IMR-90 (cell line): Measurements from ENCODE around the gene ZNF44. TPM values are rescaled to one million over a fixed set of nuclear protein-coding genes. Genes with fewer than 3 reads are reported as not detected.

ENCODE experiments used
- ATAC-seq: fragments of 200-7000 bp; cut with Tn5 transposase; 2 replicates; pipeline ENCODE4 v1.9.1; 2020; ENCODE audit warnings: low read depth, mild to moderate bottlenecking, moderate library complexity
- BruUV-seq: library from RNA; stranded (reverse); fragments of 400-500 nt; replicated peaks from 2 replicates; lab custom pipeline; 2021; lab: Mats Ljungman, UMichigan
- CTCF ChIA-PET: fragments of 300-600 bp; formaldehyde crosslinking; extraction: SDS; loops from one replicate; lab custom pipeline; 2021; ENCODE audit warnings: antibody characterized with exemption; lab: Yijun Ruan, JAX
- POLR2A ChIA-PET: fragments of 300-600 bp; sonication (Branson Sonifier 250); formaldehyde crosslinking; loops from one replicate; lab custom pipeline; 2022; ENCODE audit warnings: antibody characterized with exemption; ENCODE audit not compliant: unreplicated experiment; lab: Charles Lee
- DNase-seq: peaks from one replicate; pipeline ENCODE4 v3.0.0; 2013
- H2AFZ ChIP-seq: replicated peaks from 2 replicates; pipeline ENCODE3; 2013; ENCODE audit warnings: low read length, mild to moderate bottlenecking; ENCODE audit not compliant: poor library complexity
- H2AK5ac ChIP-seq: 2 replicates; pipeline ENCODE4 v1.6.1; 2013; ENCODE audit warnings: low read depth, low read length, inconsistent platforms
- H2AK9ac ChIP-seq: replicated peaks from 2 replicates; pipeline ENCODE3; 2013; ENCODE audit warnings: mild to moderate bottlenecking, low read depth, low read length, moderate library complexity; ENCODE audit not compliant: poor library complexity
- H2BK120ac ChIP-seq: 2 replicates; pipeline ENCODE4 v1.6.1; 2013; ENCODE audit warnings: low read depth, low read length, inconsistent platforms
- H2BK15ac ChIP-seq: 3 replicates; pipeline ENCODE4 v1.6.1; 2013; ENCODE audit warnings: low read depth, low read length, inconsistent platforms
- H2BK20ac ChIP-seq: 2 replicates; pipeline ENCODE4 v1.6.1; 2013; ENCODE audit warnings: low read depth, mild to moderate bottlenecking, inconsistent platforms, low read length, moderate library complexity
- H2BK5ac ChIP-seq: 2 replicates; pipeline ENCODE4 v1.6.1; 2013; ENCODE audit warnings: mild to moderate bottlenecking, low read depth, low read length, inconsistent platforms; ENCODE audit not compliant: poor library complexity, severe bottlenecking
- H3K14ac ChIP-seq: replicated peaks from 2 replicates; pipeline ENCODE4 v1.6.1; 2013; ENCODE audit warnings: low read depth, low read length, inconsistent platforms
- H3K18ac ChIP-seq: 2 replicates; pipeline ENCODE4 v1.6.1; 2013; ENCODE audit warnings: low read depth, low read length, control low read depth
- H3K23ac ChIP-seq: 2 replicates; pipeline ENCODE4 v1.6.1; 2013; ENCODE audit warnings: low read depth, low read length, inconsistent platforms
- H3K27ac ChIP-seq: 2 replicates; pipeline ENCODE4 v1.5.1; 2013; ENCODE audit warnings: mild to moderate bottlenecking, control low read depth, low read length; ENCODE audit not compliant: insufficient read depth
- H3K27me3 ChIP-seq: 2 replicates; pipeline ENCODE4 v1.6.1; 2013; ENCODE audit warnings: low read length; ENCODE audit not compliant: control insufficient read depth, insufficient read depth
- H3K36me3 ChIP-seq: 2 replicates; pipeline ENCODE4 v1.6.1; 2013; ENCODE audit warnings: low read length, mixed read lengths; ENCODE audit not compliant: control insufficient read depth, insufficient read depth
- H3K4ac ChIP-seq: 2 replicates; pipeline ENCODE4 v1.6.1; 2013; ENCODE audit warnings: low read depth, low read length, inconsistent platforms
- H3K4me1 ChIP-seq: 2 replicates; pipeline ENCODE4 v1.6.1; 2013; ENCODE audit warnings: low read length, mixed read lengths; ENCODE audit not compliant: control insufficient read depth, insufficient read depth
- H3K4me2 ChIP-seq: 2 replicates; pipeline ENCODE4 v1.6.1; 2013; ENCODE audit warnings: low read depth, mild to moderate bottlenecking, control low read depth, low read length, moderate library complexity
- H3K4me3 ChIP-seq: 2 replicates; pipeline ENCODE4 v1.5.1; 2013; ENCODE audit warnings: low read depth, mild to moderate bottlenecking, control low read depth, low read length, moderate library complexity; ENCODE audit not compliant: insufficient read depth
- H3K56ac ChIP-seq: 2 replicates; pipeline ENCODE4 v1.6.1; 2013; ENCODE audit warnings: low read length, inconsistent platforms; ENCODE audit not compliant: insufficient read depth; ENCODE audit errors: extremely low read depth
- H3K79me1 ChIP-seq, 2 experiments: 2 replicates each; pipeline ENCODE4 v1.6.1; 2013; ENCODE audit warnings: low read length in 2 of 2, inconsistent platforms in 1 of 2, low read depth in 1 of 2
- H3K9ac ChIP-seq: 2 replicates; pipeline ENCODE4 v1.6.1; 2013; ENCODE audit warnings: low read depth, low read length, control low read depth
- H3K9me1 ChIP-seq: 2 replicates; pipeline ENCODE4 v1.6.1; 2013; ENCODE audit warnings: low read length, inconsistent platforms; ENCODE audit not compliant: insufficient read depth
- H3K9me3 ChIP-seq: 2 replicates; pipeline ENCODE4 v1.6.1; 2013; ENCODE audit warnings: low read length; ENCODE audit not compliant: control insufficient read depth, insufficient read depth
- H4K20me1 ChIP-seq: 2 replicates; pipeline ENCODE4 v1.6.1; 2013; ENCODE audit warnings: low read length, inconsistent platforms; ENCODE audit not compliant: insufficient read depth
- H4K5ac ChIP-seq: 2 replicates; pipeline ENCODE4 v1.6.1; 2013; ENCODE audit warnings: mild to moderate bottlenecking, low read depth, low read length, control low read depth
- H4K8ac ChIP-seq, 2 experiments: 2 replicates each; pipeline ENCODE4 v1.6.1; 2013; ENCODE audit warnings: low read depth in 2 of 2, low read length in 2 of 2, control low read depth in 1 of 2, inconsistent platforms in 1 of 2
- H4K91ac ChIP-seq: 2 replicates; pipeline ENCODE4 v1.6.1; 2013; ENCODE audit warnings: low read depth, low read length, inconsistent platforms; ENCODE audit not compliant: insufficient read depth
- BHLHE40 ChIP-seq: fragments of 150-350 bp; IDR thresholded peaks from 2 replicates; pipeline ENCODE4 v1.6.1; 2016; ENCODE audit warnings: mild to moderate bottlenecking, low read depth, low read length
- CEBPB ChIP-seq: IDR thresholded peaks from 2 replicates; pipeline ENCODE4 v1.6.1; 2012; ENCODE audit warnings: low read depth, low read length, improper control_type of control experiment
- FOS ChIP-seq: fragments of 150-350 bp; IDR thresholded peaks from 2 replicates; pipeline ENCODE4 v1.6.1; 2016; ENCODE audit warnings: low read depth, low read length
- MAFK ChIP-seq: IDR thresholded peaks from 2 replicates; pipeline ENCODE4 v1.6.1; 2012; ENCODE audit warnings: low read depth, low read length, improper control_type of control experiment
- MXI1 ChIP-seq: IDR thresholded peaks from 2 replicates; pipeline ENCODE4 v1.6.1; 2012; ENCODE audit warnings: low read depth, mild to moderate bottlenecking, low read length, moderate library complexity, borderline replicate concordance
- NFE2L2 ChIP-seq: fragments of 150-350 bp; IDR thresholded peaks from 2 replicates; pipeline ENCODE4 v1.6.1; 2016; ENCODE audit warnings: low read depth, mild to moderate bottlenecking, low read length
- POLR2A ChIP-seq: IDR thresholded peaks from 2 replicates; pipeline ENCODE4 v1.6.1; 2012; ENCODE audit warnings: mild to moderate bottlenecking, low read depth, low read length
- RAD21 ChIP-seq: IDR thresholded peaks from 2 replicates; pipeline ENCODE4 v1.6.1; 2012; ENCODE audit warnings: low read length, improper control_type of control experiment
- RCOR1 ChIP-seq: IDR thresholded peaks from 2 replicates; pipeline ENCODE4 v1.6.1; 2012; ENCODE audit warnings: mild to moderate bottlenecking, low read length, improper control_type of control experiment; ENCODE audit not compliant: insufficient replicate concordance
- RFX5 ChIP-seq: IDR thresholded peaks from 2 replicates; pipeline ENCODE4 v1.8.0; 2012; ENCODE audit warnings: low read depth, mild to moderate bottlenecking, low read length, moderate library complexity
- SMC3 ChIP-seq: fragments of 150-350 bp; IDR thresholded peaks from 2 replicates; pipeline ENCODE4 v1.6.1; 2016; ENCODE audit warnings: low read depth, mild to moderate bottlenecking, antibody characterized with exemption, low read length, moderate library complexity
- WGBS, 2 experiments: methylation state at CpG; one replicate each; pipeline versions ENCODE4 v1.1.5 to v1.1.7; 2013; ENCODE audit warnings: missing lambda C conversion rate in 2 of 2; ENCODE audit not compliant: insufficient read length in 1 of 2; ENCODE audit errors: extremely low coverage in 2 of 2; 5-methylcytosine and 5-hydroxymethylcytosine counted together
- dilution Hi-C: fragments of 300-500 bp; cut with HindIII; formaldehyde crosslinking; loops from one replicate; pipeline ENCODE4 v1.14.3; 2018; ENCODE audit warnings: low sequenced_read_pairs; ENCODE audit not compliant: unreplicated experiment
- in situ Hi-C: fragments of 300-500 bp; cut with MboI; formaldehyde crosslinking; loops from 3 replicates; pipeline ENCODE4 v1.14.3; 2019; ENCODE audit warnings: low sequenced_read_pairs, inconsistent platforms, mixed read lengths
- intact Hi-C: fragments of 100-400 bp; cut with micrococcal nuclease; formaldehyde crosslinking; loops from 2 replicates; pipeline ENCODE4 v1.10.0; 2022
- polyA plus RNA-seq, 3 experiments: library from polyadenylated mRNA; depleted of rRNA; stranded (reverse); fragments of >200 nt; gene quantifications; 2 replicates each; pipeline ENCODE4 v1.2.3, GENCODE V29; 2012; ENCODE audit warnings: low replicate concordance in 1 of 3
- total RNA-seq: library from RNA; depleted of rRNA; stranded (reverse); fragments of >200 nt; gene quantifications from 2 replicates; pipeline ENCODE4 v1.2.3, GENCODE V29; 2012
- TF ChIP-seq, protein P1 (sequence below): fragments of 150-350 bp; IDR thresholded peaks from 2 replicates; pipeline ENCODE4 v1.6.1; 2016; ENCODE audit warnings: low read depth, mild to moderate bottlenecking, low read length, moderate library complexity, borderline replicate concordance
- TF ChIP-seq, protein P2 (sequence below): conservative IDR thresholded peaks from 2 replicates; pipeline ENCODE4 v1.5.1; 2012; ENCODE audit warnings: mild to moderate bottlenecking, low read depth, low read length, improper control_type of control experiment
- TF ChIP-seq, protein P3 (sequence below): fragments of 150-350 bp; IDR thresholded peaks from 2 replicates; pipeline ENCODE4 v1.6.1; 2017; ENCODE audit warnings: mild to moderate bottlenecking, antibody characterized with exemption, low read length, low read depth

The ZNF44 gene
- total and polyA plus RNA-seq, 2 of the 4 experiments (the other 2 are of a cell fraction): 3.5 to 6.6 TPM

DNA sequence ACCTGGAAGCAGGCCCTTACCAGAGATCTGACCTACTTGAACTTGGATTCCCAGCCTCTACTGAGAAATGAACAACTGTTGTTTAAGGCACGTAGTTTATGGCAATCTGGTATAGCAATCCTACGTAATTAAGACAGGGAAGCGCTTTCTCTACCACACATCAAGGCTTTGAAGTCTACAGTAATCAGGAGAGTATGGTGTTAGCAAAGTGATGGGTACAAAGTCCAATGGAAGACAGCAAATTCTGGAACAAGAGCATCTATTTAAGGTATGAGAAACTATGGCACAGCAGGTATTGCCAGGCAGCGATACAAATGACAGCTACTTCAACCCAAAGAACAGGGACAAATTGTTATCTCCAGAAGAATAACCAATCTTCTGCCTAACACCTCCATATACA is 35.7 kb upstream of the ZNF44 start:
- no peak overlapping the region for H3K23ac ChIP-seq
- WGBS, 2 experiments: no CpG with 5 or more reads among the region's 4 CpGs
- no peaks in the 10 kb centered on the region for H3K36me3 ChIP-seq
- ChIA-PET CTCF (no interaction called here), POLR2A (interaction anchor here (0.5 kb wide), 1 partner anchor 16 kb away, joined by 7 read pairs; no protein-coding TSS in a partner anchor)
- no peak overlapping the region for H2AK5ac ChIP-seq
- H3K9me1 ChIP-seq: no peaks in the 10 kb centered on the region
- no peak overlapping the region for H3K4me2 ChIP-seq
- no peak overlapping the region for H2AFZ ChIP-seq
- DNase-seq (no peak), ATAC-seq (no peak)
- H4K8ac ChIP-seq: no peak overlapping the region
- no peak overlapping the region for H3K4me3 ChIP-seq
- no peak overlapping the region for H3K14ac ChIP-seq
- no peaks in the 10 kb centered on the region for H3K9me3 ChIP-seq
- peaks cover 5 to 12% of the 10 kb centered on the region in 2 experiments; a peak in 3 of 4 replicates for H3K79me1 ChIP-seq
- no peak overlapping the region for H3K56ac ChIP-seq
- H3K27ac ChIP-seq: no peak overlapping the region
- H2AK9ac ChIP-seq: no peak overlapping the region
- peaks cover 6% of the 10 kb centered on the region for H3K4me1 ChIP-seq
- H3K18ac ChIP-seq: no peak overlapping the region
- no peak overlapping the region for H4K5ac ChIP-seq
- intact Hi-C loops (loop anchor here (5.0 kb wide), 1 partner anchor 38 kb away; the partner anchor contains the start of gene ZNF44), in situ Hi-C loops (no loop called here), dilution Hi-C loops (no loop called here)
- no peak overlapping the region for H2BK20ac ChIP-seq
- no peaks in the 10 kb centered on the region for H3K27me3 ChIP-seq
- no peaks in the 10 kb centered on the region for H4K20me1 ChIP-seq
- TF ChIP-seq NFE2L2 (no peak), MXI1 (no peak), BHLHE40 (no peak), RCOR1 (no peak), FOS (no peak), RFX5 (no peak), CEBPB (no peak), SMC3 (no peak), POLR2A (no peak), RAD21 (no peak), MAFK (no peak)
- TF ChIP-seq, protein P1, sequence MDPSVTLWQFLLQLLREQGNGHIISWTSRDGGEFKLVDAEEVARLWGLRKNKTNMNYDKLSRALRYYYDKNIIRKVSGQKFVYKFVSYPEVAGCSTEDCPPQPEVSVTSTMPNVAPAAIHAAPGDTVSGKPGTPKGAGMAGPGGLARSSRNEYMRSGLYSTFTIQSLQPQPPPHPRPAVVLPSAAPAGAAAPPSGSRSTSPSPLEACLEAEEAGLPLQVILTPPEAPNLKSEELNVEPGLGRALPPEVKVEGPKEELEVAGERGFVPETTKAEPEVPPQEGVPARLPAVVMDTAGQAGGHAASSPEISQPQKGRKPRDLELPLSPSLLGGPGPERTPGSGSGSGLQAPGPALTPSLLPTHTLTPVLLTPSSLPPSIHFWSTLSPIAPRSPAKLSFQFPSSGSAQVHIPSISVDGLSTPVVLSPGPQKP: no peak
- TF ChIP-seq, protein P2, sequence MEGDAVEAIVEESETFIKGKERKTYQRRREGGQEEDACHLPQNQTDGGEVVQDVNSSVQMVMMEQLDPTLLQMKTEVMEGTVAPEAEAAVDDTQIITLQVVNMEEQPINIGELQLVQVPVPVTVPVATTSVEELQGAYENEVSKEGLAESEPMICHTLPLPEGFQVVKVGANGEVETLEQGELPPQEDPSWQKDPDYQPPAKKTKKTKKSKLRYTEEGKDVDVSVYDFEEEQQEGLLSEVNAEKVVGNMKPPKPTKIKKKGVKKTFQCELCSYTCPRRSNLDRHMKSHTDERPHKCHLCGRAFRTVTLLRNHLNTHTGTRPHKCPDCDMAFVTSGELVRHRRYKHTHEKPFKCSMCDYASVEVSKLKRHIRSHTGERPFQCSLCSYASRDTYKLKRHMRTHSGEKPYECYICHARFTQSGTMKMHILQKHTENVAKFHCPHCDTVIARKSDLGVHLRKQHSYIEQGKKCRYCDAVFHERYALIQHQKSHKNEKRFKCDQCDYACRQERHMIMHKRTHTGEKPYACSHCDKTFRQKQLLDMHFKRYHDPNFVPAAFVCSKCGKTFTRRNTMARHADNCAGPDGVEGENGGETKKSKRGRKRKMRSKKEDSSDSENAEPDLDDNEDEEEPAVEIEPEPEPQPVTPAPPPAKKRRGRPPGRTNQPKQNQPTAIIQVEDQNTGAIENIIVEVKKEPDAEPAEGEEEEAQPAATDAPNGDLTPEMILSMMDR: no peak
- TF ChIP-seq, protein P3, sequence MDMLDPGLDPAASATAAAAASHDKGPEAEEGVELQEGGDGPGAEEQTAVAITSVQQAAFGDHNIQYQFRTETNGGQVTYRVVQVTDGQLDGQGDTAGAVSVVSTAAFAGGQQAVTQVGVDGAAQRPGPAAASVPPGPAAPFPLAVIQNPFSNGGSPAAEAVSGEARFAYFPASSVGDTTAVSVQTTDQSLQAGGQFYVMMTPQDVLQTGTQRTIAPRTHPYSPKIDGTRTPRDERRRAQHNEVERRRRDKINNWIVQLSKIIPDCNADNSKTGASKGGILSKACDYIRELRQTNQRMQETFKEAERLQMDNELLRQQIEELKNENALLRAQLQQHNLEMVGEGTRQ: no peak
- H3K4ac ChIP-seq: no peak overlapping the region
- no peak overlapping the region for H2BK120ac ChIP-seq
- no TSS peak for BruUV-seq
- H2BK5ac ChIP-seq: no peak overlapping the region
- H3K9ac ChIP-seq: no peak overlapping the region
- no peak overlapping the region for H2BK15ac ChIP-seq
- no peak overlapping the region for H4K91ac ChIP-seq
